ENCODE results near the gene GPATCH8. TPM values are rescaled to one million over a fixed set of nuclear protein-coding genes. Genes with fewer than 3 reads are reported as not detected.

The GPATCH8 gene
- total RNA-seq, 4 donors from 2014 or later, result 39.6 to 91.6 (median 48.3) TPM

GRCh38 chr17:44362949-44363612 is 140.1 kb downstream of the GPATCH8 start:
- H3K27me3 ChIP-seq, result peaks cover 0 to 12% of the 10 kb centered on the region in 2 donors
- TF ChIP-seq POLR2A (IDR thresholded peaks at IDR 0.05) (no peak), CTCF (IDR thresholded peaks at IDR 0.05) (no peak)
- H3K4me3 ChIP-seq, result peak overlapping the region; percentile 50 to 67 (median 64)
- no peaks in the 10 kb centered on the region for H3K9me3 ChIP-seq
- H3K4me1 ChIP-seq, result peaks cover 0 to 12% (median 10%) of the 10 kb centered on the region in 4 donors
- H3K36me3 ChIP-seq, result no peaks in the 10 kb centered on the region
- DNase-seq, result no peak
- peak overlapping the region in 1 of 4 donors; percentile 49 for H3K27ac ChIP-seq

GRCh38 chr17:44362459-44362948 is 140.7 kb downstream of the GPATCH8 start:
- TF ChIP-seq POLR2A (IDR thresholded peaks at IDR 0.05), result no peak
- TF ChIP-seq CTCF (IDR thresholded peaks at IDR 0.05), result no peak
- H3K9me3 ChIP-seq, result no peaks in the 10 kb centered on the region
- no peak for DNase-seq
- no peak overlapping the region for H3K27ac ChIP-seq
- H3K4me1 ChIP-seq, result peaks cover 0 to 12% (median 10%) of the 10 kb centered on the region in 4 donors
- H3K4me3 ChIP-seq, result peak overlapping the region in 2 of 4 donors; percentile 66 to 67
- no peaks in the 10 kb centered on the region for H3K36me3 ChIP-seq
- peaks cover 0 to 12% of the 10 kb centered on the region in 2 donors for H3K27me3 ChIP-seq

DNA sequence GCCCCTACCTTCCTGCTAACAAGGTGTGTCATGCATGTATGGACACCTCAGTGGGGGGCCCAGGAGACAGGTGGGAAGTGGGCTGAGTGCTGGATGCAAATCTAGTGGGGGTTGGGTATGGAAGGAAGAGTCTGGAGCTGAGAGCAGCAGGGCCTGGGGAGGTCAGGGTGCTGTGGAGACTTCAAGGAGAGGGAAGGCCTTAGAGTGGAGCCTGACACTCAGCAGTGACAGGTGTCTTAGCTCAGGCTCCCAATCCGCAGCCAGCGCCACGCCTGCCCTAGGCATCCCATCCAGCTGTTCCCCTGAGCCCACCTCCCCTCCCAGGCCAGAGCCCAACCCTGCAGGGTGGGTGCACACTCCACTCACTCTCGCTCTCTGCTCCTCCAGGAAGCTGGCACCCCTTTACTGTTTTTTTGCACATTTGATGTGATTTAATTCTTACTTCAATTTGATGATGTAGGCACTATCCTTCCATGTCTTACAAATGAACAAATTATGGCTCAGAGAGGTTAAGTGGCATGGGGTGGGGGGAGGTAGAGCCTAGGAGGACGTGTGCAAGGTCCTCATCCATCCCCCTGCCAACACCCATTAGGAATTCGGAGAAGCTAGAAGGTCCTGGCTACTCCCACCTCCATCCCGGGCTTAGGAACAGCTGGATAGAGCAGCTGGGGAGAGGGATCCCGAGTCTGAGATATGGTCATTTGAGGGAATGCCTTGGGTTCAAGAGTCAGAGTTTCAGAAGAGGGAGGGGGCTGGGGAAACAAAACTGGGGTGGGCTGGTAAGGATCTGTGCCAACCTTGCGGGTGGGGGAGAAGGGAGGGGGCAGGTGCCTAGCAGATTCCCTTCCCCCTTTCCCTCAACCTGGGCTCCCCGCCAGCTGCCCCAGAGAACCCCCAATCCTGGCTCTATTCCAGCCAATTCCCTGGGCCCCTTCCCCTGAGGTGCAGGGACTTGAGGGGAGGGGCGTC is 141.6 kb downstream of the GPATCH8 start:
- Histone ChIP-seq H3K4me3 (no peak overlapping the region), H3K27me3 (peaks cover 0 to 12% of the 10 kb centered on the region in 2 donors), H3K36me3 (no peaks in the 10 kb centered on the region), H3K4me1 (peaks cover 0 to 12% (median 10%) of the 10 kb centered on the region in 4 donors), H3K9me3 (no peaks in the 10 kb centered on the region), H3K27ac (no peak overlapping the region)
- TF ChIP-seq POLR2A (IDR thresholded peaks at IDR 0.05) (no peak), CTCF (IDR thresholded peaks at IDR 0.05) (no peak)
- no peak for DNase-seq

DNA sequence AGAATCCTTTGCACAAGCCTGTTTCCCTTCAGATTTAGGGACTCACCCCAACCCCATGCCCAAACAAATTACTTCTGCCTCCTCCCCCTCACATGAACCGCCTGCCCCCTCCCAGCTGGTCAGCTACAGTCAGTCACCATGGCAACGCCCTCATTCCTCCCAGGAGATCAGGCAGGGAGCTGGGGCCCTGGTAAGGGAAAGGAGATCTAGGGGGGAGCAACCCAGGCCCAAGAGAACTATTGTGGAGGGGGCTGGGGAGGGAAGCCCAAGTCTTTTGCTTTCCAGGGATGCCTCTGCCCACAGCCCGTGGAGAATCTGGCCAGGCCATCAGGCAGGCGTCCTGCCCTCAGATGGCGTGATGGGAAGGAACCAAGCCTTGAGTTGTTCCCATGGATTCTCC is 142.4 kb downstream of the GPATCH8 start:
- Histone ChIP-seq H3K4me1 (peaks cover 0 to 12% (median 10%) of the 10 kb centered on the region in 4 donors), H3K9me3 (no peaks in the 10 kb centered on the region), H3K36me3 (no peaks in the 10 kb centered on the region), H3K27ac (no peak overlapping the region), H3K27me3 (peaks cover 0 to 12% of the 10 kb centered on the region in 2 donors), H3K4me3 (no peak overlapping the region)
- no peak for TF ChIP-seq CTCF (IDR thresholded peaks at IDR 0.05)
- no peak for TF ChIP-seq POLR2A (IDR thresholded peaks at IDR 0.05)
- no peak for DNase-seq

- H3K27me3 ChIP-seq, result peaks cover 0 to 12% of the 10 kb centered on the region in 2 donors
- no peak overlapping the region for H3K4me3 ChIP-seq
- H3K36me3 ChIP-seq, result no peaks in the 10 kb centered on the region
- TF ChIP-seq CTCF (IDR thresholded peaks at IDR 0.05) (no peak), POLR2A (IDR thresholded peaks at IDR 0.05) (no peak)
- peaks cover 0 to 12% (median 10%) of the 10 kb centered on the region in 4 donors for H3K4me1 ChIP-seq
- H3K27ac ChIP-seq, result no peak overlapping the region
- H3K9me3 ChIP-seq, result no peaks in the 10 kb centered on the region
- no peak for DNase-seq
These were observed 143.1 kb downstream of the GPATCH8 start for GRCh38 chr17:44360144-44360533.

Measured in Peyer's patch (tissue), 4 donors.